HUES64 (cell line): ENCODE results near the gene SLIT1.
A peak's percentile ranks its signal among the peaks of the same experiment; 100 is the strongest.

ENCODE experiments used
- H3K27ac ChIP-seq: 2 replicates; pipeline ENCODE4 v1.7.0; 2013; ENCODE audit warnings: low read depth, low read length, inconsistent platforms
- H3K27me3 ChIP-seq: 2 replicates; pipeline ENCODE4 v1.6.1; 2013; ENCODE audit warnings: mild to moderate bottlenecking, low read length; ENCODE audit not compliant: insufficient read depth
- H3K36me3 ChIP-seq: 2 replicates; pipeline ENCODE4 v1.6.1; 2013; ENCODE audit warnings: mild to moderate bottlenecking, low read length; ENCODE audit not compliant: insufficient read depth
- H3K4me1 ChIP-seq: 2 replicates; pipeline ENCODE4 v1.6.1; 2013; ENCODE audit warnings: mild to moderate bottlenecking, low read length, moderate library complexity; ENCODE audit not compliant: insufficient read depth
- H3K4me3 ChIP-seq: 2 replicates; pipeline ENCODE4 v1.5.1; 2013; ENCODE audit warnings: mild to moderate bottlenecking, low read length, moderate library complexity
- H3K9ac ChIP-seq: 2 replicates; pipeline ENCODE4 v1.6.1; 2013; ENCODE audit warnings: mild to moderate bottlenecking, low read depth, low read length
- H3K9me3 ChIP-seq: 2 replicates; pipeline ENCODE4 v1.6.1; 2013; ENCODE audit warnings: low read depth, low read length; ENCODE audit not compliant: insufficient read depth
- whole genome bisulfite sequencing: fragments of 150-250, 120-280 bp; methylation state at CpG from one replicate; pipeline ENCODE4 v1.1.7; 2013; ENCODE audit warnings: missing lambda C conversion rate; 5-methylcytosine and 5-hydroxymethylcytosine counted together

SLIT1 gene

GRCh38 chr10:97180986-97181385, 4.8 kb downstream of the SLIT1 start:
- 93% methylated on average over 10 of the region's 10 CpGs for WGBS
- Histone ChIP-seq H3K27me3 (peaks cover 74% of the 10 kb centered on the region), H3K9ac (no peak overlapping the region), H3K27ac (no peak overlapping the region), H3K4me3 (no peak overlapping the region), H3K36me3 (no peaks in the 10 kb centered on the region), H3K9me3 (no peaks in the 10 kb centered on the region), H3K4me1 (0 out of 2 replicates have a peak, but pooled peaks cover 4% of the 10 kb centered on the region)

GRCh38 chr10:97180363-97180755, 5.4 kb downstream of the SLIT1 start:
- WGBS, result 82% methylated on average over 8 of the region's 8 CpGs
- H3K4me3 ChIP-seq, result no peak overlapping the region

GRCh38 chr10:97179731-97180362, 5.9 kb downstream of the SLIT1 start:
- Histone ChIP-seq H3K27ac (no peak overlapping the region), H3K9ac (no peak overlapping the region), H3K4me1 (0 out of 2 replicates have a peak, but pooled peaks cover 4% of the 10 kb centered on the region), H3K27me3 (peaks cover 62% of the 10 kb centered on the region), H3K36me3 (no peaks in the 10 kb centered on the region), H3K4me3 (peak overlapping the region; percentile 40), H3K9me3 (no peaks in the 10 kb centered on the region)
- 17% methylated on average over 23 of the region's 26 CpGs for WGBS

More at GRCh38 chr10:97180363-97180755, 5.4 kb downstream of the SLIT1 start:
- Histone ChIP-seq H3K27ac (no peak overlapping the region), H3K4me1 (0 out of 2 replicates have a peak, but pooled peaks cover 4% of the 10 kb centered on the region), H3K9me3 (no peaks in the 10 kb centered on the region), H3K36me3 (no peaks in the 10 kb centered on the region), H3K27me3 (peaks cover 67% of the 10 kb centered on the region), H3K9ac (no peak overlapping the region)

- H3K27me3 ChIP-seq, result peaks cover 57% of the 10 kb centered on the region
- H3K9me3 ChIP-seq, result no peaks in the 10 kb centered on the region
- H3K27ac ChIP-seq, result no peak overlapping the region
- no peak overlapping the region for H3K9ac ChIP-seq
- H3K4me3 ChIP-seq, result peak overlapping the region; percentile 40
- WGBS, result 35% methylated on average over 5 of the region's 6 CpGs
- no peaks in the 10 kb centered on the region for H3K36me3 ChIP-seq
- H3K4me1 ChIP-seq, result no peaks in the 10 kb centered on the region
Observed at GRCh38 chr10:97179311-97179710, 6.4 kb downstream of the SLIT1 start.

- 96% methylated on average over 5 of the region's 5 CpGs for WGBS
- H3K27me3 ChIP-seq, result peaks cover 45% of the 10 kb centered on the region
- no peaks in the 10 kb centered on the region for H3K36me3 ChIP-seq
- no peak overlapping the region for H3K4me3 ChIP-seq
- H3K27ac ChIP-seq, result no peak overlapping the region
- no peak overlapping the region for H3K9ac ChIP-seq
- H3K9me3 ChIP-seq, result no peaks in the 10 kb centered on the region
- H3K4me1 ChIP-seq, result no peaks in the 10 kb centered on the region
Observed at GRCh38 chr10:97178074-97178473, 7.7 kb downstream of the SLIT1 start.

GRCh38 chr10:97176226-97176625, 9.5 kb downstream of the SLIT1 start:
- Histone ChIP-seq H3K9ac (no peak overlapping the region), H3K9me3 (no peaks in the 10 kb centered on the region), H3K36me3 (no peaks in the 10 kb centered on the region), H3K4me1 (no peaks in the 10 kb centered on the region), H3K27me3 (peaks cover 30% of the 10 kb centered on the region; the same call in 1 of the 2 replicates), H3K27ac (no peak overlapping the region), H3K4me3 (no peak overlapping the region)
- 75% methylated on average over 5 of the region's 5 CpGs for WGBS

GRCh38 chr10:97175586-97175985, 10.2 kb downstream of the SLIT1 start:
- Histone ChIP-seq H3K4me1 (no peaks in the 10 kb centered on the region), H3K9ac (no peak overlapping the region), H3K4me3 (no peak overlapping the region), H3K27ac (no peak overlapping the region), H3K36me3 (no peaks in the 10 kb centered on the region), H3K27me3 (peaks cover 25% of the 10 kb centered on the region; the same call in 1 of the 2 replicates), H3K9me3 (no peaks in the 10 kb centered on the region)
- 95% methylated on average over 4 of the region's 4 CpGs for WGBS

GRCh38 chr10:97174941-97175340, 10.8 kb downstream of the SLIT1 start:
- Histone ChIP-seq H3K36me3 (no peaks in the 10 kb centered on the region), H3K4me1 (no peaks in the 10 kb centered on the region), H3K27ac (no peak overlapping the region), H3K27me3 (peaks cover 24% of the 10 kb centered on the region; the same call in 1 of the 2 replicates), H3K9me3 (no peaks in the 10 kb centered on the region), H3K9ac (no peak overlapping the region), H3K4me3 (no peak overlapping the region)

GRCh38 chr10:97174276-97174775, 11.4 kb downstream of the SLIT1 start:
- Histone ChIP-seq H3K27ac (no peak overlapping the region), H3K27me3 (peaks cover 22% of the 10 kb centered on the region; the same call in 1 of the 2 replicates), H3K4me1 (no peaks in the 10 kb centered on the region), H3K9me3 (no peaks in the 10 kb centered on the region), H3K9ac (no peak overlapping the region), H3K36me3 (no peaks in the 10 kb centered on the region), H3K4me3 (no peak overlapping the region)
- WGBS, result 94% methylated on average over 5 of the region's 5 CpGs

GRCh38 chr10:97173036-97173435, 12.7 kb downstream of the SLIT1 start:
- no peak overlapping the region for H3K9ac ChIP-seq
- no peak overlapping the region for H3K27ac ChIP-seq
- H3K4me3 ChIP-seq, result no peak overlapping the region
- H3K36me3 ChIP-seq, result no peaks in the 10 kb centered on the region
- 88% methylated on average over 5 of the region's 6 CpGs for WGBS
- peaks cover 10% of the 10 kb centered on the region; the same call in 1 of the 2 replicates for H3K27me3 ChIP-seq
- H3K9me3 ChIP-seq, result no peaks in the 10 kb centered on the region
- H3K4me1 ChIP-seq, result no peaks in the 10 kb centered on the region

GRCh38 chr10:97171001-97171400, 14.8 kb downstream of the SLIT1 start:
- Histone ChIP-seq H3K4me1 (no peaks in the 10 kb centered on the region), H3K36me3 (no peaks in the 10 kb centered on the region), H3K9ac (no peak overlapping the region), H3K9me3 (no peaks in the 10 kb centered on the region), H3K27ac (no peak overlapping the region), H3K27me3 (no peaks in the 10 kb centered on the region), H3K4me3 (no peak overlapping the region)
- WGBS, result 93% methylated on average over 13 of the region's 13 CpGs
